Measurements from ENCODE around the gene ENO3.

GRCh38 chr17:4948931-4949320 lies 2.0 kb upstream of the ENO3 start:
- peak; percentile 43 to 62 for TF ChIP-seq POLR2A (IDR thresholded peaks at IDR 0.05)
- TF ChIP-seq, protein P1, sequence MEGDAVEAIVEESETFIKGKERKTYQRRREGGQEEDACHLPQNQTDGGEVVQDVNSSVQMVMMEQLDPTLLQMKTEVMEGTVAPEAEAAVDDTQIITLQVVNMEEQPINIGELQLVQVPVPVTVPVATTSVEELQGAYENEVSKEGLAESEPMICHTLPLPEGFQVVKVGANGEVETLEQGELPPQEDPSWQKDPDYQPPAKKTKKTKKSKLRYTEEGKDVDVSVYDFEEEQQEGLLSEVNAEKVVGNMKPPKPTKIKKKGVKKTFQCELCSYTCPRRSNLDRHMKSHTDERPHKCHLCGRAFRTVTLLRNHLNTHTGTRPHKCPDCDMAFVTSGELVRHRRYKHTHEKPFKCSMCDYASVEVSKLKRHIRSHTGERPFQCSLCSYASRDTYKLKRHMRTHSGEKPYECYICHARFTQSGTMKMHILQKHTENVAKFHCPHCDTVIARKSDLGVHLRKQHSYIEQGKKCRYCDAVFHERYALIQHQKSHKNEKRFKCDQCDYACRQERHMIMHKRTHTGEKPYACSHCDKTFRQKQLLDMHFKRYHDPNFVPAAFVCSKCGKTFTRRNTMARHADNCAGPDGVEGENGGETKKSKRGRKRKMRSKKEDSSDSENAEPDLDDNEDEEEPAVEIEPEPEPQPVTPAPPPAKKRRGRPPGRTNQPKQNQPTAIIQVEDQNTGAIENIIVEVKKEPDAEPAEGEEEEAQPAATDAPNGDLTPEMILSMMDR (IDR thresholded peaks at IDR 0.05): no peak
